Activated CD4-positive, CD25-positive, alpha-beta regulatory T cell (primary cell): ENCODE measurements around the gene PAM.

Source experiments
- DNase-seq, 4 experiments: peaks; one replicate each; lab custom pipeline; 2025; lab: John Stamatoyannopoulos, UW

The PAM gene

DNA sequence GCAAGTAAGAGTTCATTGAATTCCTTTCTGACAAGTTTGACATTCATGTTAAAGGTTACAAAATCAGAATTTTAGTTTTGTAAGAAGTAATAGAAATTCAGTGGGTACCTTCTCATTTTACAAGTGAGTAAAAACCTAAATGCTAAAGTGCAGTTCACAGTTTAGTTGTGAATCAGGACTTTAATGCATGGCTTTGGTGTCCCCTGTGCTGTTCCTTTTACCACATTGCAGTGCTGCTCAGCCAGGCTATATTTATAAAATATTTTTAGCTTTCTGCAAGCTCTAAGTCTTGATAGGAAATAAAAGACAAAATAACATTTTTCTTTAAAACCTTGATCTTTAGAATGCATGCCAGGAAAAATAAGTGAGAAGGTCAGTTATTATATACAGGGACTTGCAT is 26.3 kb downstream of the PAM start:
- DNase-seq = no peak

DNA sequence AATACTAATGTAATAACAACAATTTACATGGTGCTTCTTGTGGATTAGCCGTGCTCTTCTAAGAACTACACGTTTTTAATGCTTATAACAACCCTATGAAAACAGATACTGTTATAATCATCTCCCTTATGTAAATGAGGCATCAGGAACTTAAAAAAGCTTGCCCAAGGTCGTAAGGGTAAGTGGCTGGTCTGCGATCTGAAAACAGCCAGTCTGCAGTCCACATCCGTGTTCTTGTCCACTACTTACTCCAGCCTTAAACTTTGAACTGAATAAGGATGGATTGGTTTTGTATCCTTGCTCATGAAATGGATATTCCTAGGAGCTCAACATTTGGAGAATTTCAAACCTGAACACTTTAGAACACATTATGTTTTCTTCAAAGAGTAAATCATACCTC is 26.7 kb downstream of the PAM start:
- DNase-seq = no peak

DNA sequence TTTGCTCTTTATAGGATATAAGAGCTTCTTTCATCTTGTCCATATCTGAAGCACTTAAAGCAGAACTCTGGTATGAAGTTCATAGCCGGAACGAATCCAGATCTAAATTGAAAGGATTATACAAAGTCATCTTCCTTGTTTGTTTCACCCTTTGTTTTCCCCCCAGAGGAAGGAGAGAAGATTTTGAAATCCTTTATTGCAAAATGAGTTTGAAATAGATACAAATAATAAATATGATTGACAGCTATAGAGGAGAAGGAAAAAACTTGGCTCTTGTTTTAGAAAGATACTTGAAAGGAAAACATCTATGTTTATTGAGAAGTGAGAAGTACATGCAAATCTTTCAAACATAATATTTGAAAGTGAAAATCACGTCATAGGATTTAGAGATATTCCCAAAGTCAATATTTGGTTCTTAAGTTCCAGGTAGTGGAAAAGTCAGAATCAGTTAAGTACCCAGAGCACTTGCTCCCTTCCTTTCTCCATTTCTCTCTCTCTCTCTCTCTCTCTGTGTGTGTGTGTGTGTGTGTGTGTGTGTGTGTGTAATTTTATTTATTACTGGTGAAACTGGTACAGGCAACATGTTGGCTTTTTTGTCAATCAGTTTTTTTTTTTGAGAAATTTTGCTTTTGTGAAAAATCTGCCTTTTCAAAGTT is 27.2 kb downstream of the PAM start:
- no peak for DNase-seq

GRCh38 chr5:102787134-102787533 is 32.0 kb downstream of the PAM start:
- no peak for DNase-seq

GRCh38 chr5:102788788-102789187 is 33.7 kb downstream of the PAM start:
- DNase-seq = no peak

GRCh38 chr5:102789469-102789868 is 34.4 kb downstream of the PAM start:
- DNase-seq = no peak

- DNase-seq = no peak
These were observed 35.6 kb downstream of the PAM start for GRCh38 chr5:102790748-102791147.

DNA sequence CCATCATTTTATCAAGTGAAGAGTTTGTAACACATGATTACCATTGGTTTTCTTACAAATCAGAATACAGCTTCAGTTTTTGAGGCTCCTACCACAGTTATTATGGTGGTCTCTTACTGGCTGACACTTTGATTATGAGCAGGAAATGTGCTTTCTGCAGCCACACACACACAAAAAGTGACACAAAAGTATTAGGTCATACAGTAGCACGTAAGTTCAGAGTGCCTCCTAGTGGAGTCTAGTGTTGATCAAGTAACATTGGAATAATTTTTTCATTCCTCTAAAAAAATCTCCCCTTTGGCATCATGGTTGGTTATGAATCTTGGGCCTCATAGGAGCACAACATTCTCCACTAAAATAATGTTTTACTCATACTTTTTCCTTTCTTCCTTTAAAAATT is 37.6 kb downstream of the PAM start:
- no peak for DNase-seq

- no peak for DNase-seq
These were observed 38.9 kb downstream of the PAM start for GRCh38 chr5:102794047-102794446.

- DNase-seq = no peak
These were observed 39.7 kb downstream of the PAM start for GRCh38 chr5:102794677-102795331.

GRCh38 chr5:102795526-102795925 is 40.4 kb downstream of the PAM start:
- no peak for DNase-seq

- DNase-seq = no peak
These were observed 40.9 kb downstream of the PAM start for GRCh38 chr5:102796009-102796408.

GRCh38 chr5:102796498-102796897 is 41.4 kb downstream of the PAM start:
- DNase-seq = no peak

GRCh38 chr5:102797322-102797884 is 42.3 kb downstream of the PAM start:
- DNase-seq = no peak

GRCh38 chr5:102798104-102798785 is 43.1 kb downstream of the PAM start:
- DNase-seq = no peak

DNA sequence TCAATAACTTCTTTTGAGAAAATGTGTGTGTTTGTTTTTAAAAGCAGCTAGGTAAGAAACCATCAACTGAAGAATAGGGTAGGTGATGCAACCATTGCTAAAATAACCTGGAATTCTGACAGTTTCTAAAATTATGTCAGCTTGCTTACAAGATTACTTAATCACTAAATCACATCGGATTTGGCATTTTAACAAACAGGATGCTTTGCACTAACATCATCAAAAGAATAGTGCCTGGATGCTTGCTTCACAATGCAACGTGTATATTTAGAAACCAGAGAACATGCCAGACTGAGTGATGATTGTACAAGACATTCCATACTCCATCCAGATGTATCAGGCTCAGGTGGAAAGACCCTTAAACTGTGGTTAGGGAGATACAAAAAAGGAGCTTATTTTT is 43.9 kb downstream of the PAM start:
- DNase-seq = no peak

DNA sequence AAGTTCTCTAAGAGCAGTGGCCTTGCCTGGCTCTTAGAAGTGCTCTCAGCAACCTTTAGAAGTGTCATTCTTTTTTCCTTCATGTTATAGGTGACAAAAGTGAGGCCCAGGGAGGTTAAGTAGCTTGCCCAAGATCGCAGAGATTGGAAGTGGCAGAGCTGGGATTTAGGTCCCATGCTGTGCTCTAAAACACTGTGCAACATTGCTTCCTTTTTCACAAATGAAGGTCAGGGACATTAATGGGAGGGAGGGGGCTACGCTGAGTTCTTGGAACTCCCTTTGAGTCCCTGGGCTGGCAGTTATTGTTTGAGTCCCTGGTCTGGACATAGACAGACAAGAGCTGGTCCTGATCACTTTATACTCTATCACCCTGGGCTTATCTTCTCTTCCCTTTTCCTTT is 45.3 kb downstream of the PAM start:
- no peak for DNase-seq

DNA sequence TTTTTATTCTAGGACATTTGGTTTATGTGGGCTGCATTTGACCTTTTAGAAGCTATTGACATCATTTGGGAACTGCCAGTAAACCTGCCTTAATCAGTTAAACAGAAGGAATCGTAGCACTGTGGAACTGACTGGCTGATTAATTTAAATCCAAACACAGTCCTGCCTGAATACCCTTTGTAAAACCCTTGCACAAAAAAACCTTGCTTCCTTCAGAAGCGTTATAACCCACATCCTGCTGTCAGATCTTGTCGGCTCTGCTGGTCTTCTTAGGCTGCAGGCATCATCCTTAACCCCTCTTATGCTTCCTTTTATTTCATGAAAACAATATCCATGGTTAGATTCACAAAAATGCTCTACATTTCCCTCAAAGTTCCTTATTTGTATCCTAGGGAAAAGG is 46.3 kb downstream of the PAM start:
- DNase-seq = no peak

DNA sequence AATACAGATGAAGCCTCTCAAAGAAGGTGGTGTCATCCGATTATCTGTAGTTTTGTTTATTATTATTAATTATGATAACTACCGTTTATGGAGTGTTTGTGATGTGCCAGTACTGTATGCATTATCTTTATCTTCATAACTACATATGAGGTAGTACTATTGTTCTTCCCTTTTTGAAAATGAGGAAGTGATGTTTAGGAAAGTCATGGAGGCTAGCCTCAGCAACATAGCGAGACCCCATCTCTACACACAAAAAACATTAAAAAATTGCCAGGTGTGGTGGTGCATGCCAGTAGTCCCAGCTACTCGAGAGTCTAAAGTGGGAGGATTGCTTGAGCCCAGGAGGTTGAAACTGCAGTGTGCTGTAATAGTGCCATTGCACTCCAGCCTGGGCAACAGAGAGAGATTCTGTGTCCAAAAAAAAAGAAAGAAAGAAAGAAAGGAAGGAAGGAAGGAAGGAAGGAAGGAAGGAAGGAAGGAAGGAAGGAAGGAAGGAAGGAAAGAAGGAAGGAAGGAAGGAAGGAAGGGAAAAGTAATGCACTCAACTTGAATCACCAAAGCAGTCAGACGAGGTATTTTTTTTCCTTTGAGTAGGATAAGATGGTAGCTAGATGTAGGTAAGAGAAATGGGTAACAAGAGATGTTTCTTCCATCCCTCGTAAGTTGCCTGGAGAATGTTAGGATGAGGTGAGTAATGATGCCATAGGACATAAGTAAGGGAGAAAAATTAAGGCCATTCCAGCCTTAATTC is 47.8 kb downstream of the PAM start:
- no peak for DNase-seq

DNA sequence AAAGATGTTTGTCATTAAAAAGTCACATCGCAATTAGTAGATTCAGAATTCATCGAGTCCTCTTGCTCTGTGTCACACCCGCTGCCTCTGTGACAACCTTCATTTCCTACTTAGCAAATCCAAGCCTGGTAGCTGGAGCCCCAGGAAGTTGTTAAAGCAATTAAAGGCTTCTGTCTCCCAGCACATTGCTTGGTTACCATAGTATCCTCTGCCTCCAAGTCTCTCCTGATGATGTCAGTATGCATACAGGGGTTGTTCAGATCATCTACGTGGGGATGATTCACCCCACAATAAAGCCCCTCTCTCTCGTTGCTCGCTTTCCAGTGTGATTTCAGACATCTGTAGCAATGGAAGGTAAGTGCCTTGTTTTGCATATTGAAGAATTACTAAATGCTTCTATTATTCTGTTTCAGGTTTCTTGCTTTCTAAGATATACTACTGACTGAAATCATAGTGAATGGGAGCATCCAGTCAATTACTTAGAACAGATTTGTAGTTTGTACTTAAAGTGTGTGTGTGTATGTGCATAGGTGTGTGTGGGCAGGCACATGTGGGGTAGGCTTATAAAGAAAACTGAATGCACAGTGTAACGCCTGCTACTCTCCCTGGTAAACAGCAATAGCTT is 52.9 kb downstream of the PAM start:
- no peak for DNase-seq

- no peak for DNase-seq
These were observed 53.9 kb downstream of the PAM start for GRCh38 chr5:102809033-102809432.

- no peak for DNase-seq
These were observed 56.9 kb downstream of the PAM start for GRCh38 chr5:102811972-102812371.
